GM18870 (cell line): ENCODE results near the gene C17orf114.

ENCODE experiments used
- ATAC-seq: cut with Tn5 transposase; IDR thresholded peaks from one replicate; pipeline ENCODE4 v1.9.1; 2021; ENCODE audit warnings: moderate library complexity; ENCODE audit not compliant: unreplicated experiment

Gene C17orf114

DNA sequence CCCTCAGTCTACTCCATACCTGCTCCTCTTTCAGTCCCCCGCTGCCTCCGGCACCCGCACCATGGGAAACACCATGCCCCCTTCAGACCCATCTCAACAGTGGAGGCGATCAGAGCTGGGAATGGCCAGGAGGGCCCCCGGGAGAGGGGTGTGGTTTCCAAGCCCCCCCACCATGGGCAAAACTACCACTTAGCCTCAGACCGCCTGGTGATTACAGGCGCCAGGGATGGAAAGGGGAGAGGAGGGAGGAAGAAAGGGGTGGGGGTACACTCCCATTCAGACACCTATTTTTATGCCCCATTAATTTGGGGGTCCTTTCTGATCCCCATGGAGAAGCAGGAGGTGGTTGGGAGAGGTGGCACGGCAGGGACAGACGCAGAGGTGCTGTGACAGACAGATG lies at the start of gene C17orf114:
TSS of gene C17orf114 (minus strand) at position 101 of the 400 bp plus-strand sequence.
- no peak for ATAC-seq

DNA sequence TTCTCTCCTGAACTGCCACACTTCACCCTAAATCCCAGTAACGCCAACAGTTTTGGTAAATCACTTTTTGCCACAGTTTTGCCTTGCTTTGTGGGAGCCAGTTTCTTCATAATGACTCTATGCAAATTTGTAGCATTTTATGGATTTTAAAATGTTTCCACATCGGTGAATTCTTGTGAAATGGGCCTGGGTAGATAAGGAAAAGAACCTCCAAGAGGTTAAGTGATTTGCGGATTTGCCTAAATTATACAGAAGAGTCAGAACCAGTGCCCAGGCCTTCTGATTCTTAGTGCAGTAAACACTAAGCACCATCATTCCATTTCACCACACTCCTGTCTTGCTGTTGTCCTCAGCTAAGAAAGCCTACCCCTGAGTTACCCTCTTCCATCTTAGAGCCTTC lies 49.0 kb upstream of the C17orf114 start:
- ATAC-seq, result no peak

DNA sequence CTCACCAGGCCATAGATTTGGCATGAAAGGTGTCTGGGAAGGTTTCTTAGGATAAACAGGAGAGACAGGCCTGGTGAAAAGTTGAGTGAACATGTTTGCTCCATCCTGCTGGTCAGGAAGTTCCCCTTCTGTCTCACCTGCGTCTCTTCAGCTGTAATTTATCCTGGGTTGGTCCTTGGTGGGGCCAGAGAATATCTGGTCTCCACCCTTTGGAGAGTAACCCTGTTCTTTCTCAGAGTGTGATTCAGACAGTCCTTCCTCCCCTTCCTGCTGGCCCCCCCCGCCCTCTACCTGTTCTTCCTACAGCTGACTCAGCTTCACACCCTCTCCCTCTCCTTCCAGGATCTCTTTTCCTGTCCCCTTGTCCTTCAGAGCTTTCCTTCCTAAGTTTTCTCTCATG lies 48.1 kb upstream of the C17orf114 start:
- ATAC-seq, result no peak

DNA sequence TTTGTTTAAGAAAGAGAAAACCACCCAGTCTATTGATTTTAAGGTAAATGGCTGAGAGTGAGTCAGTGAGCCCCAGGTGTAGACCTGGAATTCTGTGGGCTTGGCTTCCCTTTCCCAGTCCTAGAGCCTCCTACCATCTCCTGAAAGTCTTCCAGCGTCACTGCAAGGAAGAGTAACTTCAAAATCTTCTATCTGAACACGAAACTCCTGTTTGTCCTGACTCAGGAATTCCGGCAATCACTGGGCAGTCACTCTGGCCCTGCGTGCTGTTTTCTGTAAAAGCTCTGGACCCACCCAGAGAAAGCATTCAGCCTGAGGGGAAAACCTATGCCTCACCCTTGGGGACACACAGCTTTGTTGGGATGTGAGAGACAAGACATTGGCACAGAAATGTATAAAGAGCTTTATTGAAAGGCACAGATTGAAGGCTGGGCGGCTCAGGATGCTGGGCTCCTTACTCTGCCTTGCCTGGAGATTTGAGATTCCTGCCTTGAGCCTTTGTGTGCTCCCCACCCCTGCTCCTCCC lies 46.9 kb upstream of the C17orf114 start:
- ATAC-seq, result no peak

DNA sequence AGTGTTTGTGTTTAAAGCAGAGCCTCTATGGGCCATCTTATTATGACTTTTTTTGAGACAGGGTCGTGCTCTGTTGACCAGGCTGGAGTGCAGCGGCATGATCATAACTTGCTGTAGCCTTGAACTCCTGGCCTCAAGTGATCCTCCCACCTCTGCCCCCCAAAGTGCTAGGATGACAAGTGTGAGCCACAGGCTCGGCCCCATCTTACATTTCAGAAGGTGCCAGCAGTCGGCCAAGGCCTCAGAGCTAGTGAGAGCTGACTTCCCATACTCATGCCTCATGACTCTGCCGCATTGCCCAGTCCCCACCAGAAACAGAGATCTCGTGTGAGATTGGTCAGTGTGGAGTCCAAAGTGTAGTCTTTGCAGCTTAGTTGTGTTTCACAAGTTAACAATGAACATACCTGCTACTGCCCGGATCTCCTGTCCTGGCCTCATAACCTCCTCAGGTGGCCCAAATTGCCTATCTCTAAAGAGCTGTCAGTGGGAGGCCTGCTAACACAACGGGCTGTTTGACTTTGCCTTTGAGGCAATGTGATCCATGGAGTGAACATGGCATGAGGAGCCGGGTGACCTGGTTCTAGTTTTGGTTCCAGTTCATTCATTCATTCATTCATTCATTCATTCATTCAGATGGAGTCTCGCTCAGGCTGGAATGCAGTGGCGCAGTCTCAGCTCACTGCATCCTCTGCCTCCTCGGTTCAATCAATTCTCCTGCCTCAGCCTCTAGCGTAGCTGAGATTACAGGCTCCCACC lies 44.7 kb upstream of the C17orf114 start:
- no peak for ATAC-seq

DNA sequence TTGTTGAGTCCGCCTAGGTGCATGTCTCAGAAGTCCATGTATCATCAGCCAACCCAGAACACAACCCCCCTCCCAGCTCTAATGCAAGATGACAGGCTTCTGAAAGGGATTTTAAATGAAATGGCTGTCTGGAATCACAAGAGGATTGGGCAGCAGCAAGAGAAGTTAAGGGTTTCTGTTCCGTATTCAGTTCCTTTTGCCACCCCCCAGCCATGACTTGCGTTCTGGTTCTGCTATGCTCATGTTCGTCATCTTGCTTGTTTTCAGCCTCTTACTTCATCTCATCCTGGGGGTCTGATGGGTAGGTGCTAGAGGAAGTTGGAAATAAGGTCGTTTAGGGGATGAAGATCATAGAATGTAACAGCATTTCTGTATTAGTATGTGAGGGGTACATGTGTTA lies 43.0 kb upstream of the C17orf114 start:
- ATAC-seq, result no peak

DNA sequence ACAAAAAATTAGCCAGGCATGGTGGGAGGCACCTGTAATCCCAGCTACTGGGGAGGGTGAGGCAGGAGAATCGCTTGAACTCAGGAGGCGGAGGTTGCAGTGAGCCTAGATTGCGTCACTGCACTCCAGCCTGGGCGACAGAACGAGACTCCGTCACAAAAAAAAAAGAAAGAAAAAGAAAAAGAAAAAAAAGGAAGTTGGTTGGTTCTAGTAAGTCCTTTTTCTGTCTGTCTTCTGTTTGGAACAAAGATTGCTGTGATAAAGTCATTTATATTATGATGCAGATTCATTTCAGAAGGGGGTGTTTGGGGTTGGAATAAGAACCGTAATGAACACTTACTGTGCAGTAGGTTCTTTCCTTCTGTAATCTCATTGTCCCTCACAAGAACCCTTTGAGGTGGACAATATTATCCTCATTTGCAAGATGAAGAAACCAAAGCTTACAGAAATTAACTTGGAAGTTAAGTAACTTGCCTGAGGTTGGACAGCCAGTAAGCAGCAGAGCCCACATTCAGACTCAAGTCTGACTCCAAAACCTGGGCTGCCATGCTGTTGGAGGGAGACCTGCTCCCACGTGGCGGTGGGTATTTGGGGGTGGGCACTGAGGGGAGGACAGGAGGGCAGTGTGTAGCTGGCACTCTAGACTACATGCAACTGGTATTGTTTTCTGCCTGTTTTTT lies 41.3 kb upstream of the C17orf114 start:
- no peak for ATAC-seq

DNA sequence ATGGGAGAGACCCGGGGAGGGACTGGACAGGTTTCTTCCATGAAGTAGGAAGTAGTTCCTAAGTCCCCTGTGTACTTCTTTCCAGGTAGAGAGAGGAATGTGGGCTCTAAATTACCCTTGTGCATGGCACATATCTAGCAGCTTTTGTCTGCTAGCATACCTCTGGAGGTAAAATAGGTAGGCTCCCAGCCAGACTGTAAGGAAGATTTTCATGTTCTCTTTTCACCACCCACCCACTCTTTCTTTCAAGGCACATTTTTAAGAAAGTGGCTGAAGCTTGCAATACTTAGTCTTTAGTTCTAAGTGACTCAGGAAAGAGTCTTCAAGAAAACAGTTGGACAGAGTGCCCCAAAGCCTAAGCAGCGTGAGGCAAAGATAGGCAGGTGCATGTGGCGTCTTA lies 40.2 kb upstream of the C17orf114 start:
- ATAC-seq, result no peak

DNA sequence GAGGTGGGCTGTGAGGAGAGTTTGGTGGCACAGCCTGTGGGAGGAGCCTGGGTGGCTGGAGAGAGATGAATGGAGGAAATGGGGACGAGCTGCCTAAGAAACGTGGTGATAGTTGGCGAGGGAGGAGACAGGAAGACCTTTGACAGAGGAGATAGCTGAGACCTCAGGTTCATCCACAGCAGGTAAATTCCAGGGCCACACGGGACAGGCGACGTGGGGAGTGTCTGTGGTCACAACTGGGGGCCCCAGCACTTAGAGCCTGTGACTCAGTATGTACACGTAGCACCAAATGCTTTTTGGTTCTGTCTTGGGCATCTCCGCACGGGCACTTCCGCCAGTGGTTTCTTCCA lies 38.7 kb upstream of the C17orf114 start:
- no peak for ATAC-seq

DNA sequence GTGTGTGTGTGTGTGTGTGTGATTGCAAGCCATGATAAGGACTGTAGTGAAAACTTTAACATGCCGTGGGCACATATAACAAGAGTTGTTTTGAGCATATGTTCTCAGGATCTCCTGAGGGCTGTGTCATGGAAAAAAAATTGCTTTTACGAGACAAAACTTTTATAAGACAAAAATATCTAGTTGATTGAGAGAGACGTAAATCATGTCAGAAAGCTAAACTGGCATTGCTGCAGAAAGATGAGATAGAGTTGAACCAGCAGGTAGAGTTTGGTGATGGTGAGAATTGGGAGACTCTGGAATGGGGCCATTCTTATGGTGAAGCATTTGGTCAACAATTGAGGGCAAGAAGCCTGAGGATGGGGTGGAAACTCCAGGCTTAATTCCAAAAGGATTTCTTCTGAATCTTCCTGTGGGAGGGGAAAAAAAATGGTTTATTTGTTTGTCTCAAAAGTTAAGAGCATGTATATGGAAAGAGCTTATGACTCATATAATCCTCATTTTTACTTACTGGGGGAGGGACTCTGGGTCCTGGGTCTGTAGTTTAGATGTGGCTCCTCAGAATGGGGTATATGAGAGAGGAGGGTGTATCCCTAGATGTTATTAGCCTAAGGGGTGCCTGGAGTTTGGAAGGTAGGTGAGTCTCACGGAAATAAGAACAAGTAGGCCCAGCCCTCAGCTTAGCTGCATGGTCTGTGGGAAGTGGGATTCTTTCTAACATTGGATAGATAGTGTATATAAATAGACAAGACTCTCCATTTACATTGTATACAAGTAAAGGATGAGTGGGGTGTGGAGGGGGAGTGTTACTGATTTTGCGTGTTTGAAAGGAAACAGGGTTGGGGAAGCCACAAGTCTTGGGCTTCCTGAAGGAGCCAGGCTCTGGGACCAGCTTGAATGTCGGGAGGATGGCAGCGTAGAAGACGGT lies 38.1 kb upstream of the C17orf114 start:
- ATAC-seq, result no peak

DNA sequence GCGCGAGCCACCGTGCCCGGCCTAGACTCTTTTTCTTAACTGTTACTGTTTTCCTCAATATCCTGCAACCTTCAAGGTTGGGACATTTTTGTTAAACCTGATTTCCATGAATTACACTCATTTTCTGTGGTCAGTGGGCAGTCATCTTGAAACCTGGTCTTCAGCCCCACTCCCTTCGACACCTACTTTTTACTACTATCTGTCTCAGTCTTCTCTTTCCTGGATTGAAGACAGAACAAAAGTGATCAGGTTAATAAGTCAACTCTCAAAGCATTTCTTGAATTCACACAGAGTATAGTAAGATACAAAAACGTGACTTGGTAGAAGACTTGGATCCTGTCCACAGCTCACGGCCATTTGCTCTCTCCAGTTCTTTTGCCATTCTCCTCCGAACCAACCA lies 37.1 kb upstream of the C17orf114 start:
- no peak for ATAC-seq

DNA sequence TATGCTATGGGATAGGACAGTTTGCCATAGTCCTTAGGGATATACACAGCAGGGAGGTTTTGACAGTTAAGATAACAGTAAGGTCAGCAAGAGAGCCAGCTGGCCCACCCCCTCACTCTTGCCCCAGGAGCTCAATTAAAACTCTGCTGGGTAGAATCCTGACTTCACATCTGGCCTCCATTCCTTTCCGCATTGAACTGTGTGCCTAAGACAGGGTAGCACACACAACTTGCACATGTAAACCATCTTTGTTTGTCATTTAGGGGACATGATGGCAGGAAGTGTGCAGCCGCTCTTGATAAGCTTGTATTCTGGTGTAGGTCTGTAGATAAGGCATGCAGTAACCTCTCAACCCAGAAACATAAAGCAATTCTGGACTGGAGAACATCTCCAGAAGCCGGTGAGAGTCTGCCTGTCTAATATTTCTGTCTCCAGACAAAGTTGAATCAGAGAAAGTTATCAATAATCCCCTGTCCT lies 36.2 kb upstream of the C17orf114 start:
- ATAC-seq, result no peak

DNA sequence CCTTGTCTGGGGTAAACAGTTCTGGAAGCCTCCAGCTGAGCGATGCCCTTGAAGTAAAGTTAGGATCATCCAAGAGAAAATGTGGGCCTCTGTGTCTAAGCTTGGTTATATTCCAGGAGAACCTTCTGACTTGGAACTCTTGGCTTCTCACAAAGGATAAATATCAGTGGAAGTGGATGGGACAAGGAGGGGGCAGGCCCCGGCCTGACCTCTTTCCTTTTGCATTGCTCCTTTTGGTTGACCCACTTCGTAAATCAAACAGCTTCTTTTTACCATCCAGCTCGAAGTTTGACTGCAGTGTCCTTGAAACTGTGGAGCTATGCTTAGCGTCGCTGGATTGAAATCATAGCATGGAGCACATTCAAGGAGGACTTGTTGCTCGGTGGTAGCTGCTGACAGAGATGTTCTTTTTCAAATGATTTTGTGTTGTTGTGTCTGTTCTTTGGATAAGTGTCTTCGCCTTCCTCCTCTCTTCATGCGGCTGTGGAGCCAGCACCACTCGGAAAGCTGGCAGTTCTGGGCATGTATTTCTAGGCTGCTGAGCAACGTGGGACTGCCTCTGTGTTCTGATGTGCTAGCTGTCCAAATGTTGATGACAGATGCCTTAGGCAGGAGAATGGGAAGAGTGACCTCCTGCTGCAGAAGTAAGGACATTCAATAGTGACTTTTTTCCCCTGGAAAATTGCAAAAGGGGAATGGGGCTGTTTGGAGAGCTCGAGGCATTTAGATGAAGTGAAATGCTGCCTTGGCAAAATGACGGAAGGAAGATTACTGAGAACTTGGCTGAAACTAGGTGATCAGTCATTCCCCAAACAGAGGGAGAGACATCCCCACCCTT lies 35.6 kb upstream of the C17orf114 start:
- no peak for ATAC-seq

DNA sequence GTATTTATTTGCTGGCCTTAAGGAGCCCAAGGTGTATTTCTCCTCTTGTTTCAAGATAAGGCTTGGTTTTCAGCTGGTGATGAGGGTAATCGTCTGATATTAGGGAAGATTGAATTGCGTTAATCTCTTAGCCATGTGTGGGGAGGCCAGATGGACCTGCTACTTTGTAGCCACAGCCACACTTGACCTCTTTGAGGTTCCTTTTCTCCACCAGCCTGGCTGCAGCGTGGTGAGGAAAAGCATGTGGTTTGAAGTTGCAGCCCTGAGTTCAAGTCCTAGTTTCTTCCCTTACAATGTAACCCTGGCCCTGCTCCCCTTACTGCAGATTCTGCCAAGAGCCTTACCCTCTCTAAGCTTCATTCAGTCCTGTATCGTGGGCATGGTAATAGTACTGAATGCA lies 34.1 kb upstream of the C17orf114 start:
- no peak for ATAC-seq

DNA sequence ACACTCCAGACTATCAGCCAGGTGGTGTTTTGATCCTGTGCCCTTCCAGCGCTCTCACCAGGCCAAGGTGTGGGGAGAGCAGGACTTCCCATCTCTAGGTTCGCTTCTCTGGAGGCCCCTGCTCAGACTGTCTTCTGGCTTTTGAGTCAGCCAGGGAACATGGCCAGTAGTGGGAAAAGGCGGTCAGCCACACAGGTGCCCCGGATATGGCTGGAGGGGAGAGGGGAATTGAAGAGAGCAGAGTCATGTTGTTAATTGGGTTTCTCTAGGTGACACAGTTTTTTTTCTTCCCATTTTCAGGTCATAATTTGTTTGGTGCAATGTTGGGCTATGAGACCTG lies 32.5 kb upstream of the C17orf114 start:
- ATAC-seq, result no peak

DNA sequence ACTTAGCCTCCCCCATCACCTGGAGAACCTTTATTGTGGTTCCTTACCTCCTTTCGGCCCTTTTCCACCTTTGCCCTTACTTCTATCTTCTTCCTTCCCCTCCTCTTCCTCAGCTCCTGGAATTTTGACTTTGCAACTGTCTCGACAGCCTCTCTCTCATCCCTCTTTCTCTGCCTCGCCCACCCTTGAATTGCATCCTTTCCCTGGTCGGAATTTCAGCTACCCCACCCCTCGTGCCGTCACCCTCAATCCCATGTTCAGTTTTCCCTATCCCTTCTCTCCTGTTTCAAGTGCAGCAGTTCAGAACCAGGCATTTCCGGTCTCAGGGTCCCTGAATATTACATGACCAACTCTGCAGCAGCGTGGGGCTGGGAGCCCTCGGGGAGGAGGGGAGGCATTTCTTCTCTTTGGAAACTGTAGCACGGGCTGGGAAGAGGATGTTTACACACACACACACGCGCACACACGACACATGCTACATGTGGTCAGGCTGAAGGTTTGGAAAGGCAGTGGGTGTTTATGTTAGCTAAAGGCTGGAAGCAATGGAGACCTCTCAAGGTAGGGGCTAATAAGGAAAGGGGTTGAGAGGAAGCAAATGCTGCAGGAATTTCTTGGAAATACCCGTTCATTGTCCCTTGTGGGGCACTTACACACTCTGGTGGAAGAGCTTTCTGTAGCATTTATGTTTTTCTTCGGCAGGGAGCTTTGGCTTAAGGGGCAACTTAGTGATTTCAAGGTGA lies 32.0 kb upstream of the C17orf114 start:
- ATAC-seq, result no peak

DNA sequence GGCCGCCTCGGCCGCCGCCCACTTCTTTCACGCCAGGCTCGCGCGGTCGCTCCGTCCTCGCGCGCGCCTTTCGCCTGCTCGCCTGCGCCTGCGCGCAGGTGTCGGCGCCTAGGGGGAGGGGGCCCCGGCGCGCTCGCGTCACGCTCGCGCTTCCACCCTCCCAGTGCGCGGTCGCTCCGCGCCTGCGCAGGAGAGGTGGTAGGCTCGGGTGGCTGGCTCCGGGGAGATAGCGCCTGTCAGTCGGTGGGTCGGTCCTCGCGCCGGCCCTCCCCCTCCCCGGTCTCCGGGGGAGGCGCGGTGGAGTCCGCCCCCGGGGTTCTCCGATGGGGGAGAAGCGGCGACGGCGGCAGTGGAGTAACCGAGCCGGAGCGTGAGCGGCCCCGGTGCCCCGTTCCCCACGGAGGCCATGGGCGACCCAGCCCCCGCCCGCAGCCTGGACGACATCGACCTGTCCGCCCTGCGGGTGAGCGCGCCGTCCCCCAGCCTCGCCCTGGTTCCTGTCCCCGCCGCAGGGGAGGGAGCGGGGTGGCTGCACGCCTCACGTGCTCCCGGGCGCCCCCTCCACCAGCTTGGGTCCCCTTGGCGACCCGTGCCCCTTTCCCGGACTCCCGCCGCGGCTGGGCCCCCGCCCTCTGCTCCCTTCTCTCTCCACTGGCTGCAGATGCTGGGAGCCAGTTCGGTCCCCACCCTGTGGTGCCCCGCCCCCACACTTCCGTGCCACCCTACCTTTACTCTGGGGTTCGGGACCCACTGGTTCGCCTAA lies 31.2 kb upstream of the C17orf114 start, which contains the start of gene MINK1:
TSS of gene MINK1 (plus strand) at position 163 of the 763 bp plus-strand sequence. CDS start at position 407, 244 bp downstream.
- peak; percentile 54 for ATAC-seq

DNA sequence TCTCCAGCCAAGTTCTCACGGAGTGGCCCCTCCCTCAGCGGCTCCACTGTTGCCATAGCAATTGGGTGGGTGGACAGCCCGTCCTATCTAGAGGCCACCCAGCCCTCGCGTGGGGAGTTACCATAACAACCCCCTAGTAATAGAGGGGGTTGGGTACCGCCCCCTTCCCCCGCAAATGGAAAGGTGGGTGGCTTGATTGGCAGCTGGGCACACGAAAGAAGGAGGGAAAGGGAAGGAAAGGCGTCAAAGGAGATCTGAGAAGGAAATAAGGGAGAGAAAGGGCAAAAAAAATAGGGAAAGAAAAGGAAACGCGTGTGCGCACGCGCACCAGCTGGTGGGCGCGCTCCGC lies 30.7 kb upstream of the C17orf114 start:
- ATAC-seq, result peak; percentile 10

DNA sequence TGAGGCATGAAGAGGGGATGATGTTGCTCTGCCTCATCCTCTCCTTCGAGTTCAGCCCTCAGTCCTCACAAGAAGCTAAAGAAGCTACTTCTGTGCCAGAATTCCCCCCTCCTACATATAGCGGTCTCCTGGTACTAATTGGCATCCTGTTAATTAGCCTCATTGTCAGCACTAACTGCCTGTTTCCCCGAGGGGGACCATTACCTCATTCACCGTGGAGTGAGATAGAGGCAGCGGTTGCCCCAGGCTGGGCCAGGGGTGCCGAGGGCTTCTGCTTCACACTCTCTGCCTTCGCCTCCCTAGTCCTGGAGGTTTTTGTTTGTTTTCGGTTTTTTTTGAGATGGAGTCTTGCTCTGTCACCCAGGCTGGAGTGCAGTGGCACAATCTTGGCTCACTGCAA lies 25.3 kb upstream of the C17orf114 start:
- no peak for ATAC-seq
